GM12878 (cell line): ENCODE measurements around the gene YBX1.

Source experiments
- CTCF ChIP-seq, 3 experiments: IDR thresholded peaks in 2 of 3; conservative IDR thresholded peaks in 1 of 3; 2 replicates each; pipeline ENCODE4 v1.5.1; 2011; ENCODE audit warnings: low read depth in 3 of 3, low read length in 3 of 3, mild to moderate bottlenecking in 3 of 3, control low read depth in 2 of 3, moderate library complexity in 2 of 3, inconsistent platforms in 1 of 3, mixed read lengths in 1 of 3; ENCODE audit not compliant: control insufficient read depth in 2 of 3, insufficient read depth in 1 of 3; ENCODE audit errors: extremely low read depth in 1 of 3
- EZH2 ChIP-seq: IDR thresholded peaks from 2 replicates; pipeline ENCODE4 v1.6.1; 2012; ENCODE audit warnings: low read depth, mild to moderate bottlenecking, control low read depth, inconsistent platforms, low read length, borderline replicate concordance; ENCODE audit not compliant: control insufficient read depth

DNA sequence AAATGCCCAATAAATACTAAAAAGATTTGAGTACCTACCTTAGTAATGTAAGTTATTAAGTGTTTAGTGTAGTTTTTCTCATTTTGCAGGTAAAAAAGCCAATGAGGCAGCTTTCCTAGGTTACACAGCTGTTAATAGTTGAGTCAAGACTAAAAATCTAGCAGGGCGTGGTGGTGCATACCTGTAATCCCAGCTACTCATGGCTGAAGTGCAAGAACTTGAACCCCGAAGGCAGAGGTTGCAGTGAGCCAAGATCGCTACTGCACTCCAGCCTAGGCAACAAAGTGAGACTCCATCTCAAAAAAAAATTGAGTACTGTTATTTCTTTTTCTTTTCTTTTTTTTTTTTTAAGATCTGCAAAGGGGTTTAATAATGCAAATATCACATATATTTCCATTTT, 7.7 kb downstream of the YBX1 start:
- TF ChIP-seq EZH2 (no peak), CTCF (IDR thresholded peaks at IDR 0.05 in 2 of 3, conservative IDR thresholded peaks at IDR 0.05 in 1 of 3; ENCODE audit: control insufficient read depth in 2 of 3, extremely low read depth in 1 of 3, insufficient read depth in 1 of 3, low read depth in 3 of 3, low read length in 3 of 3) (no peak)
